Ecto neural progenitor cell (in vitro differentiated cells): ENCODE results near the gene ROPN1B.
A peak's percentile ranks its signal among the peaks of the same experiment; 100 is the strongest.
"Not testable (repeated sequence)": the region's sequence is repeated elsewhere in the genome, so short reads cannot be mapped to it uniquely, and the experiment has no call there.

Experiments
- DNase-seq: peaks from one replicate; pipeline ENCODE4 v3.0.0-alpha.2; 2018; ENCODE audit warnings: low spot score

ROPN1B gene

DNA sequence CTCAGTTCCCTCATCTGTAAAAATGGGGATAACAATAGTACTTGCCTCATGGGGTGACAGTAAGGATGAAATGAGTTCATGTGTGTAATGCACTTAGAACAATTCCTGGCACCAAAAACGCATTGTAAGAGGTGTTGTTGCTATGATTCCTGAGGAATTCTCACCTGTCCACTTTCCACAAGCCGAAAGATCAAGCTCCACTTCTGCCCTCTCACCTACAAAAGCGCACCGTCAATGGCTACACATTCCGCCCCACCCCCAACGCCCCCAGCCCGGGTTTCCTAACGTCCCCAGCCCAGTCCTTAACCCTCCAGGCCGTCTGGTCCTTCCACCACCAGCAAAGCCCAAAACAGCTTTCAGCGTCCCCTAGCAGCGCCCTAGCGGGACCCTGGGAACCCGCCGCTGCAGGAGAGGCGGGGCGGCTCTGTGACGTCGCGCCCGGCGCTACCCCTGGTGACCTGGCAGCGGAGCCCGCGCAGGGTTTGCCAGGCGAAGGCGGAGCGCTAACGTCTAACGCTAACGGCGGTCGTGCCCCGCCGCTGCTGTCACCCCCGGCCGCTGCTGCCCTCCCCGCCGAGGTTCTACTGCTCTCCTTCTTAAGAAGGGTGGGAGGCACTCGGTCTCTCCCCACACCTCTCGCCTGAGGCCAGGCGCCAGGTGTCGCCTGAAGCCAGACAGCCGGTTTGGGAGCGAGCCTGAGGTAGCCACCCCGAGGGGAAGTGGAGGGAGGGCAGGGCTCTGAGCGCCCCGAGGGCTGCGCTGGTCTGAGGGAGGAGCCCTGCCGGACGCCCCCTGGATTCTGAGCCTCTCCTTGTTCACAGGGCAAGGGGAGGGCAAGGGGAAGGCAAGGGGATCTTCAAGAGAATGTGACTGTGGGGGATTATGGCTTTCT lies at the start of gene ROPN1B:
Gene ROPN1B, plus strand, starts transcription at position 478 of the 892 bp plus-strand sequence. CDS start 2,877 bp downstream, outside the sequence.
- DNase-seq = not testable (repeated sequence)

DNA sequence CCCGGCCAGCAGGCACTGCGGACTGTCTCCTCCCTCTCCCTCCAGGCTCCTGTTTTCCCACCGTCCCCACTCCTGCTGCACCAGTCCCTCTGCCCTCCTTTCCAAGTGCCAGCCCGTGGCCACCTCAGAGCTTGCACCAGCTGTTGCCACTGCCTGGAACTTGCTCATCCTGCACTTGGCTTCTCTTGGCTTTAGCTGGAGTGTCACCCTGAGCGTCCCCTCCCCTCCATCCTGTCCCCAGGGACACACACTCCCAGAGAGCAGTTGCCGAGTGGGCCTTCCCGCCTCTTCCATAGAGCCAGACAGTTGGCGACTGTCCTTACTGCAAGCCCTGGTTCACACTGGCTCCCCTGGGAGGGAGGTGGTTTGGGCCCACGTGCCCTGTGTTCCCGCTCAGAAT lies 48.8 kb upstream of the ROPN1B start:
- DNase-seq = not testable (repeated sequence)

DNA sequence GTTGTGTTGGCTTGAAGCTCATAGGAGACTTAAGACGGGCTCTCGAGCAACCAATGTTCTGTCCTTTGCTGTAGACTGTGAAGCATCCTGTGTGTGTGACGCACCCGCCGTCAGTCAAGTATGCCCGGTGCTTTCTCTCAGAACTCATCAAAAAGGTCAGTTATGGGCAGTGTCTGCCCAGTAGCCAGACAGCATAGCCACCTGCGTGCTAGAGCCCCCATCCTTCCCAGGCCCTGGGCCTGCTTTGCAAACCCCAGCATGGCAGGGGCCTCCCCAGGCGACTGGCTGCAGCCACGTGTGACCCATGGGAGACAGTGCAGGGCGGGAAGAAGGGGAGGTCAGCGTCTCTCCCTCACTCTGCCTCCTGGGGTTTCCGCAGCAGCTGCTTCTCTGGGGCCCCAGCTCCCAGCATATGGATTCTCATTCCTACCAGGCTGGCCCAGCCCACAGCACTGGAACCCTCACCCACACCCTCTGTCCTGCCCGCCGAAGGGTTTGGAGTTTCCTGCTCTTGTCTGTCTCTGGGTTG lies 48.2 kb upstream of the ROPN1B start:
- DNase-seq = not testable (repeated sequence)

DNA sequence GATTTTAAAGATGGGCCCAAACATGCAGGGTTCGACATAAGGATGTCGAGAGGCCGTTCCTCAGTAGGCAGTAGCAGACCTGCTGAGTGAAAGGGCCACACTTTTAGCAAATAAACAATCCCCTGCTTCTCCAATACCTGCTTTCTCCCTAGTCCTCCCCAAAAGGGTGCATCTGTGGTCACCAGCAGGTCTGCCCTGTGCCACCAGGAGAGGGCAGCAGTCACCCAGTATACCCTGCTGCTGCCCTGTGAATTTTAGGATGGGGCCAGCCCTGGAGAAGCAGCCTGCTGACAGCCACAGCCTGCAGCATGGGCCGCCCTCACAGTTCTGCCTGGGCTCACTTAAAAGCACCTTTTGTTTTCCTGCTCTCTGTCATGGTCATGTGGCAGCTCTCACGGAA lies 47.3 kb upstream of the ROPN1B start:
- DNase-seq = peak; percentile 57

DNA sequence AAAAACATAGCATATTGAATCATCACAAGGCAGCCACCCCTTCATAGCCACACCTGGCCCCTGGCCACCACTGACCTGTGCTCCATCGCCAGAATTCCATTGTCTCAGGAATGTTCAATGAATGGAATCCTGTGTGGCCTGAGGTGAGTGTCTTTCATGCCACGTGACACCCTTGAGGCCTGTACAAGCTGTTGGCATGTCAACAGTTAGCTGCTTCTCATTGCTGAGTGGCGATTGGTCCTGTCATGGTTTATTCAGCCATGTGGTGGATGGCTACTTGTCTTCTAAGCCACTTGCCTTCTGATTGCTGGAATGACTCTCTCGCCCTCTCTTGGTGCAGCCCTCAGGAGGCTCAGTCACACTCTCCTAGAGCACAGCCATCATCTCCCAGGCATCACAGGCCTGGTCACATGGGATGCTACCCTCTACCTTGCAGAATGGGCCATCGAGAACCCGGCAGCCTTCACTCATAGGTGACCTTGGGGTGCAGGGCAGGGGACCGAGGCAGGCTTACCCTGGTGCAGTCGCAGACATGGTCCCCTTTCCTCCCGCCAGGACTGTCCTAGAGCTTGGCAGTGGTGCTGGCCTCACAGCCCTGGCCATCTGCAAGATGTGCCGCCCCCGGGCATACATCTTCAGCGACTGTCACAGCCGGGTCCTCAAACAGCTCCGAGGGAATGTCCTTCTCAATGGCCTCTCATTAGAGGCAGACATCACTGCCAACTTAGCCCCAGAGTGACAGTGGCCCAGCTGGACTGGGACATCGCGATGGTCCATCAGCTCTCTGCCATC lies 45.5 kb upstream of the ROPN1B start:
- not testable (repeated sequence) for DNase-seq

DNA sequence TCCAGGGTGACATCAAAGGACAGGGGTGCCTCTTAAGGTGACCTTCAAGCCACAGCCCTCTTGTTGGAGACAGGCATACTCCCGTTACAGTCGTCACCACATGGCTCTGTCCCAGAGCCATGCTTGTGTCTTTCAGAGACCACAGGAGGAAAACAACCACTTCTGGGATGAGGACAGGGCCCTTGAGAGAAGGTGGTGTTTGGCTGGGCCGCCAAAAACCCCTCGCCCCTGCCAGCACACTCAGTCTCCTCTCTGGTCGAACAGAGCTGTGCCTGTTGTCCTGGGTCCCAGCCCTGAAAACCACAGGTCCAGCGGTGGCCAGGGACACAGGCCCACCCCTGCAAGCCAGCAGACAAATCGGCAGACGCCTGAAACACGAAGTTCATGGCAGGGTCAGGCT lies 44.7 kb upstream of the ROPN1B start:
- not testable (repeated sequence) for DNase-seq

DNA sequence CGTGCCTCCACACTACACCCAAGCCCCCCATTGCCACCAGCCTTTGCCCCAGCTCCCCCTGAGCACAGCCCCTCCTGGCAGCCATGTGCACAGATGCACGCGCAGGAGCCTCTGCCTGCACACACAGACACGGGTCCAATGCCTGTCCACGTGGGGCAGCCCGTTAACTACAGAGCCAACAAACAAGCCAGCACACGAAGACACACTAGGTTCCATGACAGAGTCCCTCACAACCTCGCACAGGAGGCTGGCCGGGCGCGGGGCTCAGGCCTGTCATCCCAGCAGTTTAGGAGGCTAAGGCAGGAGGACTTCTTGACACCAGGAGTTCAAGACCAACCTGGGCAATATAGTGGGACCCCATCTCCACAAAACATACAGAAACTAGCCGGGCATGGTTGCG lies 43.3 kb upstream of the ROPN1B start:
- DNase-seq = not testable (repeated sequence)

DNA sequence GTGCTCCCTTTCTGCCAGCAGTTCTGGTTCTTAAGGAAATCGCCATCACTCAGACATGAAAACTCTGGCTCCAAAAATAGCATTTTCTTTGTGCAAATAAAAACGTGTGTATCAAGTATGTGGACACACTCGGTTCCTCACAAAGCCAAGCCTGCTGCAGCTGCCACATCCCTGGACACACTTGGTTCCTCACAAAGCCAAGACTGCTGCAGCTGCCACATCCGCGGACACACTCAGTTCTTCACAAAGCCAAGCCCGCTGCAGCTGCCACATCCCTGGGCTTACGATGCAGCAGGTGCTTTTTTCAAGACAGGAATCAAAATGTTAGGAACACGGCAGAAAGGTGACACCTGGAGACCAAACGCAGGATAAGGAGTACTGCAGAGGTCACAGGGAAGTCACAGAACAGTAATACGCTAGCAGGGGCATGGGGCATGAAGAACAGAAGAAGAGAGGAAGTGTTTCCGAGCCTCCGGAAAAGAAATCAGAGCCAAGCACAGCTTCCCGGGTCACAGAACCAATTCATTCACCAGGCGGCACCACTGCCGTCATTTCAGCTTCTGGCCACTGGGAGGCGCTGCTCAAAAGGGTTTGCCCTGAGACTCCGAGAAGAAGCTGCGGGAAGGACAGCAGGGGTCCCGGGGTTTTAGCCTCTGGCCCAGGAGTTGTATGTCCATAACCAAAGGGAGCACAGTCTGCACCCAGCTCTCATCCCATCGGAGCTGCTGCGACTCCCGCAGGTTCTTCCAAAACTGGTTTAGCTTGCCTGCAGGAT lies 40.0 kb upstream of the ROPN1B start:
- peak; percentile 69 for DNase-seq

DNA sequence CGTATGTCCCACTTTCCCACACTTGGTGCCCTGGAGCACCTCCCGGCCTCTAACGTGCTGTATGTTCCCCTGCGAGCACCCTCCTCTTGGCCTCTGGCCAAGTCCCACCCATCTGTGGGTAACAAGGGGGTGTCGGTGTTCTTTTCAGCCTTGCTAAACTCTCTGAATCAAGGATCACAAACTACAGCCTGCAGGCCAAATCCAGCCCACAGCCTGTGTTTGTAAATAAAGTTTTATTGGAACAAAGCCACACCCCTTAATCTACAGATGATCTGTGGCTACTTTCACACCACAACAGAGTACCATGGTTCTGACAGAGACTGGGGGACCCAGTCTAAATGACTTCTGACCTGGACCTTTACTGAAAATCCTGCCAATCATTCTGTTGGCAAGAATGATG lies 39.2 kb upstream of the ROPN1B start:
- not testable (repeated sequence) for DNase-seq

DNA sequence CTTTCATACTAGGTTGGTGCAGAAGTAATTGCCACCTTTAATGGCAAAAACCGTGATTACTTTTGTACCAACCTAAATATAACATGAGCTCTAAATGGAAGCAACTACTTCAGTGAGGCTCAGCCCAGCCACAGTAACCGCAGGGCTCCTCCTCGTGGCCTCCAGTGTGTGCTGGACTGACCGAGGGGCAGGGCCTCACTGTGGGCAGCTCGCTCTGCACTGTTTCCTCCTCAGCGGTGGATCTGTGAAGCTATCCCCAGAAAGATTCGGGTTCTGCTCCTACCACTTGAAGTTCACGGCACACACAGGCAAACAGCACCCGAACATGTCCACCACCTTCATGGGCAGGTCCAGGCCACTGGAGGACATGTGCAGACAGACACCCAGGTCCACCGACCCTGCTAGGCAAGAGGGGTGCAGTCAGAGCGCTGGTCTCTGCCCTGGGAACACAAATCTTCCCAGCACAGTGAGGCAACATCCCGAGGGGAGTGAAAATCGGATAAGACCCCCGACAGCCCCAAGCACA lies 37.6 kb upstream of the ROPN1B start:
- not testable (repeated sequence) for DNase-seq

DNA sequence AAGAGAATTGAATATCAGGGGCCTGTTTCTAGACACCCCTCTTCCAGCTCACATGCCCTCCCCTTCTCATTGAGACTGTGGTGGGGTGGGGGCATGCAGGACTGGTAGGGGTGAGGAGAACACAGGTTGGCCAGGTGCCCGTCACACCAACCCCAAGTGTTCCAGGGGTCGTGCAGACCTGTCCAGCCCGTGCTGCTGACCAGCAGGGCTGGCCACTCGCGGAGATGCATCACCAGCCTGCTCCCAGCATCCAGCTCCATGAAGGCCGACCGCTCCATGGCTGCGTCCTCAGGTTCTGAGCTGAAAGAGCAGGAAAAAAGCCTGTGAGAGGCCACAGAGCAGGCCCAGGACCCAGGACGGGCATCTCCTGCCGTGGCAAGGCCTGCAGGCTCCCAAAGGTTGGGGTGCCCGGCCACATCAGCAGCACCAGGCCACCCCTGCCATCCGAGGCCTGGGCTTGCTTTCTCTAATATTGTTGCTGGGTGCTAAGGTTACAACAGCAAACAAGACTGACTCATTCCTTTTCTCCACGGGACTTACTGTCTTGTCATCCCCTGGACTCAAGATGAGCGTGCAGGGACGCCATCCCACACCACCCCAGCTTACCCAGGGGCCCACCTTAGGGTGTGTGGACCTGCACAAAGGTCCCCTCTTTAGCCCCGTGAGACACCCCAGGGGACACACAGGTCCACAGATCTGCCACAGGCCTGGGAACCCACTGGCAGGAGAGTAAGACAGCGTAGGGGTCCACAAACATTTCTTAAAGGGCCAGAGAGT lies 35.4 kb upstream of the ROPN1B start:
- DNase-seq = not testable (repeated sequence)

DNA sequence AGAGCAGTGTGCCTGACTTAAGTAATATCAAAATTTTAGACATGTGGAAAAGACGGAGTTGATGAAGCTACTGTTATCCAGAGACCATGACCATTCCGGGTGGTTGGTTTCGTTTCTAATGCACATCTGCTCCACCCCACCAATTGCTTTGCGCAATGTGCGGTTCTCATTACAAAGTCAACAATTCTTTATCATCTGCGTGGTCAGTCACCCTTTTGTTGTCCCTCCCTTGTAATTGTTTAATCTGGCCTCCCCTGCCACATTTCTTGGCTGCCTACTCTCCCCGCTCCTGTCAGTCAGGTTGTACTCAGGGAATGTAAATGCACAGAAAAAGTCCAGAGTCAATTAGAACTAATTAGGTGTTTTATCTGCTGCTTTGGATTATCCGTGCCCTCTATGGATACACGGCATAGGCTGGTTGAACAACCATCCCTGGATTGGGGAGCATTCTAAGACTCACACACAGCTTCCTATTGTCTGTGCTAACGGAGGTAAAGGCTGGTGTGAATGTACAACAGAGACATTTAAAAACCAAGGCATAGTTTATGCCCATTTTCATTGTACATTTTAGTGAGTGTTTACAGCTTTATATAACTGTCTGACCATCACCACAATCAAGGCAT lies 33.6 kb upstream of the ROPN1B start:
- not testable (repeated sequence) for DNase-seq

DNA sequence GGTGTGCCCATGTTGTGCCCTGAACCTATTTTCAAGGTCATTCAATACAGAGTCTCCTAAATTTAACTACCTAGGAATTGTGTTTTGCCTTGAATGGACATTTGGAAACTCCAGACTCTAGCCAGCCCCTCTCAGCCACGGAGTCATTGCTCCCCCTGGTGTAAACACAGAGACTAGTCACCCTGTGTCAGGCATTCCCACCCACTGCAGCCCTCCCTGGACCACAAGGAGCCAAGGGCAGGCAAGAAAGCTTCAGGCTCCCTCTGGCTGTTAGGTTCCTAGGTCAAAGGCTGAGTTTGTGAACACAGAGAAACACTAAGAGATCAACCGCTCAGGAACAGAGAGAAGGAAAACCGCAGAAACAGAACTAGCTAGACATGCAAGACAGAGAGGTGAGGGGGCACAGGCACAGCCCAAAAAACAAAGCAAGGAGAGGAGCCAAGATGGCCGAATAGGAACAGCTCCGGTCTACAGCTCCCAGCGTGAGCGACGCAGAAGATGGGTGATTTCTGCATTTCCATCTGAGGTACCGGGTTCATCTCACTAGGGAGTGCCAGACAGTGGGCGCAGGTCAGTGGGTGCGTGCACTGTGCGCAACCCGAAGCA lies 32.7 kb upstream of the ROPN1B start:
- DNase-seq = peak; percentile 52

DNA sequence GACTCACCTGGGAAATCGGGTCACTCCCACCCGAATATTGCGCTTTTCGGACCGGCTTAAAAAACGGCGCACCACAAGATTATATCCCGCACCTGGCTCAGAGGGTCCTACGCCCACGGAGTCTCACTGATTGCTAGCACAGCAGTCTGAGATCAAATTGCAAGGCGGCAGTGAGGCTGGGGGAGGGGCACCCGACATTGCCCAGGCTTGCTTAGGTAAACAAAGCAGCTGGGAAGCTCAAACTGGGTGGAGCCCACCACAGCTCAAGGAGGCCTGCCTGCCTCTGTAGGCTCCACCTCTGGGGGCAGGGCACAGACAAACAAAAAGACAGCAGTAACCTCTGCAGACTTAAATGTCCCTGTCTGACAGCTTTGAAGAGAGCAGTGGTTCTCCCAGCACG lies 32.1 kb upstream of the ROPN1B start:
- not testable (repeated sequence) for DNase-seq

DNA sequence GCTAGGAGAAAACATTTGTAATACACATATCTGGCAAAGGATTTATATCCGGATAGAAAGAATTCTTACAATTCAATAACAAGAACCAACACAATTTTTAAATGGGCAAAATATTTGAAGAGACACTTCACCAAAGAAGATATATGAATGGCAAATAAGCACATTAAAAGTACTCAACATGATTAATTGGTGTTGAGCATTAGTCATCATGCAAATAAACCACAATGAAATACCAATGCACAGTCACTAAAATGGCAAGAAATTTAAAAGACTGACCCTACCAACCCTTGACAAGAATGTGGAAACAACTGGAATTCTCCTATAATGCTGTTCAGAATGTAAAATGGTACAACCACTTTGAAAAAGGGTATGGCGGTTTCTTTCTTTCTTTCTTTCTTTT lies 21.2 kb upstream of the ROPN1B start:
- DNase-seq = not testable (repeated sequence)

DNA sequence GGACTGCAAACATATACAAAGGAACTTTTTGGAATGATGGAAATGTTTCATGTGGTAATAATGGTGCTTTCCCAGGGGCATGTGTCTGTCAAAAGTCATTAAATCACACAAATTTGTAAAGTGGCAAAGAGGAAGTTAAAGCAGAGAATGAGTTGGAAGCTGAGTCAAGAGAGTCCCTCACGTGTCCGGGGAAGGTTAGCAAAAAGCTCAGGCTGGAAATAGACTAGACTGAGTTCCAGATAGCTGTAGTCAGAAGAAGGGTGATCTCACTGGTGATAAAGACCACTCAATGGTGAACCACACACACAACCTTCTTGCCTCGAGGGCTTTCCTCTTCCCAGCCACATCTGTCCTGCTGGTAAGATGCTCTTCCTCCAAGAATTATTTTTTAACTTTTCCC lies 20.1 kb upstream of the ROPN1B start:
- not testable (repeated sequence) for DNase-seq

DNA sequence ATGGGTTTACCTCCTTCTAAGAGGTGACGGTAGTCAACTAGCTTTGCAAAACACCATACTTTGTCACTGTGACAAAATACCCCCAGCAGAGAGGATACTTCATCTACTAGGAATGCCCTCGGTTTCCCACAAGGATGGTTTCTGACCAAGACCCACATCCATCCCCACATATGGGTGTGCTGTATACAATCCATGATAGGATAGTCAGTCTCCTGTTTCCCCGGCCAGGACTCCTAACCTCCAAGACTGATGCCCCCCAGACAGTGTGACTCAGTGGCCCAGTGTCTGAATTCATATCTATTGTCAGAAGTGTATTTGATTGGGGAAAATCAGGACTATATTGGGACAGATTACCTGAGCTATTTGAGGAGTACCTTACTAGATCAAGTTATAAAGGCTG lies 17.8 kb upstream of the ROPN1B start:
- not testable (repeated sequence) for DNase-seq

DNA sequence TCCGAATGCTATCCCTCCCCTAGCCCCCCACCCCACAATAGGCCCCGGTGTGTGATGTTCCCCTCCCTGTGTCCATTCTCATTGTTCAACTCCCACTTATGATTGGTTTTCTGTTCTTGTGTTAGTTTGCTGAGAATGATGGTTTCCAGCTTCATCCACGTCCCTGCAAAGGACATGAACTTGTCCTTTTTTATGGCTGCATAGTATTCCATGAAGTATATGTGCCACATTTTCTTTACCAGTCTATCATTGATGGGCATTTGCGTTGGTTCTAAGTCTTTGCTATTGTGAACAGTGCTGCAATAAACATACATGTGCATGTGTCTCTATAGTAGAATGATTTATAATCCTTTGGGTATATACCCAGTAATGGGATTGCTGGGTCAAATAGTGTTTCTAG lies 12.0 kb upstream of the ROPN1B start:
- not testable (repeated sequence) for DNase-seq

DNA sequence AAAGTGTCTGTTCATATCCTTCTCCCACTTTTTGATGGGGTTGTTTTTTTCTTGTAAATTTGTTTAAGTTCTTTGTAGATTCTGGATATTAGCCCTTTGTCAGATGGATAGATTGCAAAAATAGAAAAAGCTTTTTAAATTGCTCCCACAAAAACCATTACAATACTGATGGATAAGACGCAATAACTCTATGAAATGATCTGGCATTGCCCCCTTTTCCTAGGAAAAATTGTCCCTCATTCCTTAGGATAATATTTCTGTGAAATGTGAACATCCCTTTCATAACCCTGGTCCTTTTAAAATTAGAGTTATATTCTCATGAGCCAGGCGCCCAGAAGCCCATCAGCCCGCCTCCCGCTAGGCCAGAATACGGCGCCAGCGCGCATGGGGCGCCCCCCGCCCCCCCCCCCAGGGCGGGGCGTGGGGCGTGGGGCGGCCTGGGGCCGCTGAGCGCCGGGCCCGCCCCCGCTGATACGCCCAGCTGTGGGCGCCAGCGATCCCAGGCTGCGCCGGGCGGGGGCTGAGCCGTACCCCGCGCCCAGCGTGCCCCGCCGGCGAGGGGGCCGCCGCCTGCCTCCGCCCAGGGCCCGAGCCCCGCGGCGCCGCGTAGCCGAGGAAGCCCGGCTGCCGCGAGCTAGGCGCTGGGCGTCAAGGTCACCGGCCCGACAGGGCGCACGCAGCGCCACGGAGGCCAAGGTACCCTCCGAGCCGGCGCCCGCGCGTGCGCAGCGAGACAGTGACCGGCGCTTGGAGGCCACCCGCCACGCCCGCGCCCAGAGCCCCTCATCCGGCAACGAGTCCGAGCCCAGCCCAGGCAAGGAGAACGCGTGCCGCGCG lies 11.1 kb upstream of the ROPN1B start:
- peak; percentile 52 for DNase-seq
